Measurements from ENCODE around the gene SPATA31C2.
"Not testable (repeated sequence)": the region's sequence is repeated elsewhere in the genome, so short reads cannot be mapped to it uniquely, and the experiment has no call there.

The SPATA31C2 gene

GRCh38 chr9:88118121-88118520 is 20.2 kb downstream of the SPATA31C2 start:
- not testable (repeated sequence) for DNase-seq

DNA sequence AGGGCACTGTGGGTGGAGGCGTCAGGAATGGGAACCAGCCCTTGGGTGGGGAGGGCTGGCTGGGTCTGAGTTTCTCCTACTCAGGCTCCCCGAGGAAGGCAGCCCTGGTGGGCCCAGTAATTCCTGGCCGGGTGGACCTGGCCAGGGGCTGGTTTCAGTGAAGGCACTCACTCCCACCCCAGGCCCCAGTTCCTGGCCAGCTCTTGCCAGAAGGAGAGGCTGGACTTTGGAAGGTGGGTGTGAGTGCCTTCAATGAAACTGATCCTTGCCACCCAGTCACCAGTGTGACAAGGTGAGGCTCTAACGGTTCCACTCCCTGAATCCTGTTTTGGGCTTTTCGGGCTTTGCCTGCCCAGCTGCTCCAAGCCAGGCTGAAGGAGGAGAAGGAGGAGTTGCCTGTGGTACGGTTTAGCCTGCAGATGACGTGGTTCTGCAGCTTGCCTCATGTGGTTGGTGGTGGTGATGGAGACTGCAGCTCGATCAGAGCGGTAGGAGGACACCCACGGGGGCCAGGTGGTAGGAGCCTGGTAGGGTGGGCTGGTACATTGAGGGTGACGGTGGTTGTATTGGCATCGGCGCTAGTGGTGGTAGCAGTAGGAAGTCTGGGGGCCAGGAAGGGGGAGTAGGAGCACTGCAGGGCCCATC is 23.2 kb downstream of the SPATA31C2 start:
- not testable (repeated sequence) for DNase-seq

DNA sequence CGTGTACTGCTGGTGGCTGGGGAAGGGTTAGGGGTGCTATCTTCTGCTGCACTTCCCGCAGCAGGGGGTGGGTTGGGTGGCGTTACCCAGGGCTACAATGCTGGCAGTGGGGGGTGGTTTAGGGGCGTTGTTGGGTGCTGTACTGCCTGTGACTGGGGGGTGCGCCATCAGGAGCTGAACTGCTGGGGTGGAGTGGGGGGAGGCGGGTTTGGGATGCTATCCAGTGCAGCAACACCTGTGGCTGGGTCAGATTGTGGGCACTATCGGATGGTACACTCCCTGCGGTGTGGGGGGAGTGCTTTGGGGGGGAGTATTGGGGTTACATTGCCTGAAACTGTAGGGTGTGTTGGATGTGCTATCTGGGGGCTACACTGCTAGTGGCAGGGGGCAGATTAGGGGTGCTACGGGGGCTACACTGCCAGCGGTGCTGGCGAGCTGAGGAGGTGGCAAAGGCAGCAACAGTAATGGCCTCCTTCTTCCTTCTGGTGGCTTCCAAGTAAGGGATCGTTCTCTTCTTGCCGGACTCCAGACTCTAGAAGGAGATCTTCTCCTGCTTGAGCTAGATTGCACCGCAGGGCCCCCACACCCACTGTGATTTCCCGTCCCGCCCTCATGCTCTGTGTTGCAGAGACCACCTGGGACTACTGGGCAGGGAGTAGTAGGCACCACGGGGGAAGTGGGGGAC is 23.9 kb downstream of the SPATA31C2 start:
- DNase-seq = not testable (repeated sequence)

DNA sequence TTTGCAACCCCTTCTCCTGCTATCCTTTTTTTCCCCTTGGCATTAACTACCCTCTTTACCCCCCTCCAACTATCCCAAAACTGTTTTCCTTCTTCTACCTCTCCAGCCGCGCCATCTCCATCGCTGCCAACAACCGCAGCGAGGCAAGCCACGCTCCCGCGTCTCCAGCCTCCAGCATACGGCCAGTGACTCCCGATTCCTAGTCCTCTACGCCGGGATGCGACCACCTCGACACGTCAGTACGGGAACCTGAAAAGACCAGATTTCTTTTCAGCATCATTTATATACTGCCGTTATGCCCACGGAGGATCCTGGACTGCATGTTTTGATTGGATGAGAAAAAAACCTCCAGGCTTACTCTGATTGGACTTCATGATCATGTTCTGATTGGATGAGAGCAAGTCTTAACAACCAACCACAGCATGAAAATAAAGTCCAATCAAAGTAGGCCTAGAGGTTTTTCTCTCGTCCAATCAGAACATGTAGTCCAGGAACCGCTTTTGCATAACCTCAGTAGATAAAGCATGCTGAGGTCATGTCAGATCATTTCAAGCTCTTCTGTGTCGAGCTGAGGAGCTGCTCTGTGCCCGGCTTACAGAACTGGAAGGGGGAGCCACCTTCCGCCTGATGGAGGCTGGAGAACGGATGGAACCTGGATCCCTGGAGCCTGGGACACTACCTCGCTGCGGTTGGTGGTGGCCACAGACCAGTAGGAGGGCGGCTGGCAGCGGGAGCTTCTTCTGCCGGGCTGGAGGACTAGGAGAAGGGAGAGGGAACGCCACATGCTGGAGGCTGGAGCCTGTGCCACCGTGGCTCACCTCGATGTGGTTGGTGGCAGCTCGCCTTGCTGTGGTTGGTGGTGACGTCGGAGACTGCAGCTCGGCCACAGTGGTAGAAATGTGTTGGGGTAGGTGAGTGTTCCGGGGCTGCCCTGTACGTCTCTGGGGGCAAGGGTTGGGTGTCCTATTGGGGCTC is 24.8 kb downstream of the SPATA31C2 start:
- not testable (repeated sequence) for DNase-seq

- no peak for DNase-seq
Measured at GRCh38 chr9:88110026-88110425, 28.2 kb downstream of the SPATA31C2 start.

DNA sequence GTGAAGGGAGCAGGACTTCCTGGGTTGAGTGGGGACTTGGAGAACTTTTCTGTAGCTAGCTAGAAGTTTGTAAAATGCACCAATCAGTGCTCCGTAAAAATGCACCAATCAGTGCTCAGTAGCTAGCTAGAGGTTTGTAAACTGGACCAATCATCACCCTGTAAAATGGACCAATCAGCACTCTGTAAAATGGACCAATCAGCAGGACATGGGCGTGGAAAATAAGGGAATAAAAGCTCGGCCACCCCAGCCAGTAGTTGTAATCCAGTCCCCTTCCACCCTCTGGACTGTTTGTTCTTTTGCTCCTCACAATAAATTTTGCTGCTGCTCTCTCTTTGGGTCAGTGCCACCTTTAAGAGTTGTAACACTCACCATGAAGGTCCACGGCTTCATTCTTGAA is 29.5 kb downstream of the SPATA31C2 start:
- DNase-seq = no peak

DNA sequence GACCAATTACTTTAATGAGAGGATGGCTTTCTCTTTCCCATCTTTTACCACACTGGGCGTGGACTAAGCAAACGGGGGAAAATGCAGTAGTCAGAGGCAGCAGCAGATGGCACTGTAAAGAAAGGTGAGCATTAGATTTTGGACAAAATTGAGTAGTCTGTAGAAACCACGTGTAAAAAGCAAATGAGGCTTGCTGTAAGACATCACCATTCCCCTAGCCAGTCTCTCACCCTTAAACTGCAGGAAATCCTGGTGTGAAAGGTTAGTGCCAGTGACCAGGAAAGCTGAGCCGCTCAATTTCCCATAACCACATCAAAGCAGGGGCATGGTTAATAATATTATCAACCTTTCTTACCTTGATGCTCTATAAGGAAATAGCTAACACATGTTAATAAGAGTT is 31.8 kb downstream of the SPATA31C2 start:
- no peak for DNase-seq

DNA sequence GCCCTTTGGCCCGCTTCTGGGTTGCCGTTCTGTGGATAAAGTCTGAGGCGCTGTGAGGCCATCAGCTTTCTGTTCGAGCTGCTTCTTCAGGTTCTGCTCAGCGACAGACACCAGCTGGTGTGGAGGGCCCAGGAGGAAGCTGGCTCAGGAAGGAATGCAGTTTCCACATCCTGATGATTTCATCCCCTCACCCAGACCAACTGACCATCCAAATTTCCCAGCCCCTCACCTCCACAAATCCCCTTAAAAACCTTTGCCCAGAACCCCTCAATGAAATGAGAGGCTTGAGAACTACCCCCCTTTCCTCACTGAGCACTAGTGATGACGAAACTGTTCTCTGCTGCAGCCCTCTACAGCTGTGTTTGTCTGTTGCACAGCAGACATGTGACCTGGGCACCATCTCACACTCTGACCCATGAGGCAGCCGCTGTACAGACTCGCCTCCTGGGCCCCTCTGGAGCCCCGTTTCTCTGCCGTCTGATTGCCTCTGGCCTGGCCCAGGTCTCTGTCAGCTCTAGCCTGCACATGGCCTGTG is 45.4 kb downstream of the SPATA31C2 start:
- DNase-seq = peak; percentile 25

DNA sequence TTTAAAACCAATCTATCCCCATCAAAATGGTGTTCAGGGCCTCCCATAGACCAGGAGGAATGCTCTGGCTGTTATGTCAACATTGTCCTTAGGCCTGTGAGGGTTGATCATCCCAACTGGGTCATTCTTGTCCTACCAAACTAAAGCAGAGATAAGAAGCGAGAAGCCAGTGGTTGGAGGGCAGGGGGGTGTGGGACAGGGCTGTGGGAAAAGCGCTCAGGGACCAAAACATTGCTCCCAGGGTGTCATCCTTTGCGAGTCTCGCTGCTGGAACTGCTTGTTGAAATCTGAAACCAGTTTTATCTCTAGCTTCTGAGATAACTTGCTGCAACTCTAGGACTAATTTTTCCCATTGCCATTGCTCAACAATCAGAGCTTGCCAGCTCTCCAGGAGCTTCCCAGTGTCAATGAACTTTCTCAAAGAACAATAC is 48.1 kb downstream of the SPATA31C2 start:
- DNase-seq = no peak

DNA sequence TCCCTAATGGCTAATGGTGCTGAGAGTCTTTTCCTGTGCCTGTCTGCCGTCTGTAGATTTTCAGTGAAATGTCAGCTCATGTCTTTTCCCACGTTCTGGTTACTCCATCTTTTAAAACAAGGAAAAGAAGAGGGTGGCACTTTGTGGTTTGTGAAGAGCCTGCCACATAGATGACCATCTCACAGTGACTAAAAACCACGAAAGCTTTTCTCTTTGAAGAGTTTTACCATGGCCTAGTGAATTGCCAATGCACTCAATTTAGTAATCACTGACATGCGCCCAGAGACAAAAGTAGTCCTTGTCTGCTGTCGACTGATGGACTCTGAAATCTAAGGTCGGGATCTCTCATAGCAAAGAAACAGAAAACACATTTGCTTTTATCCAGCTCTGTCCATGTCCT is 50.4 kb downstream of the SPATA31C2 start:
- no peak for DNase-seq

DNA sequence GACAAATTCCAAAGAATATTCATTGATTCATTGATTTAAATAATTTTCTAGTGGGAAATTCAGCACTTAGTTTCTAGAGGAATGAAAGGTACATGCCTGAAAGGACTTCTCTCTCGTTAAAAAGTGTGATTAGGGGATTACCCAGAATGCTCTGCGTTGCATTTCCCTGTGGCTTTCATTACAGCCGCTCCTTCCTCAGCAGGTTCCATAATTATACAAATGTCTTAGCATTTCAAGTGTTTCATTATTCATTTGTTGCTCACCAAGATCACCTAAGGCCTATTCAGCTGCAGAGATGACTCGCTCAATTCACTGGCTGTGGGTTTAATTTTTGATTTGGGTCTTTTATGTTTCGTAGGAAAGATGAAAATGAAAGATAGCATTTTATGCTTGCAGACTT is 52.8 kb downstream of the SPATA31C2 start:
- no peak for DNase-seq

DNA sequence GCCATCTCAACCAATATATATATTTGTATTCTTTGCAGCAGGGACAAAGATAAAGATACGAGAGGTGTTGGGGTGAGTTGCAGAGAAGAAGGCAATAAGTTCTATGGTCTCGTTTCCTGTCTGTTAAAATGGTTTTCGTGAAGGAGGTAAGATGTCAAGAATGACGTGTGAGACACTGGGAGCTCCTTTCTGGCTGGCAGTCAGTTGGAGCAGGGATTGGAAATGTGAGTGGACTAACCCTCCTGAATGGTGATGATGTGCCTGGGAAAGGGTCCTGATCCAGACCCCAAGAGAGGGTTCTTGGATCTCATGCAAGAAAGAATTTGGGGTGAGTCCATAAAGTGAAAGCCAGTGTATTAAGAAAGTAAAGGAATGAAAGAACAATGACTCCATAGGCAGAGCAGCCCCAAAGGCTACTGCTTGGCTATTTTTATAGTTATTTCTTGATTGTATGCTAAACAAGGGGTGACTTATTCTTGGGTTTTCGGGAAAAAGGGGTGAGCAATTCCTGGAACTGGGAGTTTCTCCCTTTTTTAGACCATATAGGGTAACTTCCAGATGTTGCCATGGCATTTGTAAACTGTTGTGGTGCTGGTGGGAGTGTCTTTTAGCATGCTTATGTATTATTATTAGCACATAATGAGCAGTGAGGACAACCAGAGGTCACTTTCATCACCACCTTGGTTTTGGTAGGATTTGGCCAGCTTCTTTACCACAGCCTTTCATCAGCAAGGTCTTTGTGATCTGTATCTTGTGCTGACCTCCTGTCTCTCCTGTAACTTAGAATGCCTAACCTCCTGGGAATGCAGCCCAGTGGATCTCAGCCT is 53.7 kb downstream of the SPATA31C2 start:
- no peak for DNase-seq

Data from NCI-H82 (cell line).